Natural killer cell (primary cell): ENCODE results near the gene NPAT. TPM values are rescaled to one million over a fixed set of nuclear protein-coding genes. Genes with fewer than 3 reads are reported as not detected.
"Not testable (repeated sequence)": the region's sequence is repeated elsewhere in the genome, so short reads cannot be mapped to it uniquely, and the experiment has no call there.

Source experiments
- ATAC-seq, 3 donors: fragments of 150-1000 bp in 2 of 3; fragments of 200-7000 bp in 1 of 3; cut with Tn5 transposase; 1 replicate in 1 of 3; 2 replicates in 2 of 3; pipeline ENCODE4 v1.10.0; 2021; ENCODE audit warnings: mild to moderate bottlenecking in 2 of 3, moderate library complexity in 2 of 3
- DNase-seq, 2 donors: peaks; one replicate each; pipeline versions ENCODE4 v3.0.0 to v3.0.0-alpha.2; 2013 to 2021; ENCODE audit warnings: mixed read lengths in 1 of 2
- H3K27ac ChIP-seq: one replicate; pipeline ENCODE4 v1.5.1; 2013; ENCODE audit warnings: mild to moderate bottlenecking, low read length
- H3K27me3 ChIP-seq: one replicate; pipeline ENCODE4 v1.6.1; 2013; ENCODE audit warnings: low read length; ENCODE audit not compliant: control insufficient read depth, insufficient read depth
- H3K36me3 ChIP-seq: one replicate; pipeline ENCODE4 v1.6.1; 2013; ENCODE audit warnings: low read length; ENCODE audit not compliant: control insufficient read depth, insufficient read depth
- H3K4me1 ChIP-seq: one replicate; pipeline ENCODE4 v1.6.1; 2013; ENCODE audit warnings: low read length; ENCODE audit not compliant: control insufficient read depth, insufficient read depth
- H3K4me3 ChIP-seq: one replicate; pipeline ENCODE4 v1.5.1; 2013; ENCODE audit warnings: low read length
- H3K9me3 ChIP-seq: one replicate; pipeline ENCODE4 v1.6.1; 2013; ENCODE audit warnings: low read length; ENCODE audit not compliant: control insufficient read depth, insufficient read depth
- H3K27ac Mint-ChIP-seq, 2 donors: one replicate each; pipeline ENCODE4 v1.8.0; 2022; ENCODE audit warnings: mild to moderate bottlenecking in 2 of 2, mixed read lengths in 2 of 2, moderate library complexity in 1 of 2
- H3K27me3 Mint-ChIP-seq, 2 donors: one replicate each; pipeline ENCODE4 v1.8.0; 2022; ENCODE audit warnings: low read depth in 2 of 2, mixed read lengths in 2 of 2
- H3K36me3 Mint-ChIP-seq: one replicate; pipeline ENCODE4 v1.8.0; 2022; ENCODE audit warnings: mixed read lengths
- H3K4me1 Mint-ChIP-seq, 2 donors: one replicate each; pipeline ENCODE4 v1.8.0; 2022; ENCODE audit warnings: mixed read lengths in 2 of 2
- H3K4me3 Mint-ChIP-seq: one replicate; pipeline ENCODE4 v1.8.0; 2022; ENCODE audit warnings: mild to moderate bottlenecking, moderate library complexity, mixed read lengths
- H3K9me3 Mint-ChIP-seq, 2 donors: one replicate each; pipeline ENCODE4 v1.8.0; 2022; ENCODE audit warnings: mixed read lengths in 2 of 2
- CTCF ChIP-seq: fragments of 200-600 bp; IDR thresholded peaks from one replicate; pipeline ENCODE4 v1.8.0; 2022; ENCODE audit warnings: antibody characterized with exemption
- WGBS: methylation state at CpG from one replicate; pipeline ENCODE4 v1.1.7; 2013; ENCODE audit warnings: missing lambda C conversion rate; ENCODE audit not compliant: insufficient coverage; 5-methylcytosine and 5-hydroxymethylcytosine counted together
- intact Hi-C: fragments of 100-400 bp; cut with micrococcal nuclease; formaldehyde crosslinking; loops from one replicate; pipeline ENCODE4 v1.14.2; 2022
- total RNA-seq, 4 donors: library from RNA; stranded (reverse); fragments of 120-200 nt in 1 of 4; gene quantifications; one replicate each; pipeline versions ENCODE4 v1.2.3 to v1.2.4, GENCODE V29; 2013 to 2022

The NPAT gene
- total RNA-seq, 3 donors from 2014 or later (not counting 1 experiment from before 2014, with no cell fraction given): 34.8 to 42.6 (median 36.1) TPM

- Mint-ChIP-seq H3K4me1 (peaks cover 8 to 21% of the 10 kb centered on the region in 2 donors), H3K9me3 (no peaks in the 10 kb centered on the region), H3K36me3 (peaks cover 28% of the 10 kb centered on the region), H3K4me3 (no peak overlapping the region), H3K27ac (peak overlapping the region; percentile 37 to 63), H3K27me3 (no peaks in the 10 kb centered on the region)
- Histone ChIP-seq H3K27me3 (no peaks in the 10 kb centered on the region), H3K9me3 (no peaks in the 10 kb centered on the region), H3K36me3 (peaks cover 74% of the 10 kb centered on the region), H3K27ac (no peak overlapping the region), H3K4me3 (no peak overlapping the region), H3K4me1 (no peaks in the 10 kb centered on the region)
- TF ChIP-seq CTCF: no peak
- DNase-seq (no peak), ATAC-seq (no peak)
- intact Hi-C loops: no loop called here
Observed at GRCh38 chr11:108167624-108168023, 54.8 kb downstream of the NPAT start.

GRCh38 chr11:108162878-108163277 lies 59.6 kb downstream of the NPAT start:
- H3K4me3 ChIP-seq, H3K9me3 ChIP-seq, H3K27me3 ChIP-seq, intact Hi-C loops, H3K27ac ChIP-seq, H3K27ac Mint-ChIP-seq, H3K27me3 Mint-ChIP-seq, H3K9me3 Mint-ChIP-seq, ATAC-seq, H3K4me3 Mint-ChIP-seq, H3K4me1 ChIP-seq, DNase-seq, H3K4me1 Mint-ChIP-seq: not testable (repeated sequence)
- WGBS: 80% methylated on average over 5 of the region's 6 CpGs
- peaks cover 13% of the 10 kb centered on the region for H3K36me3 Mint-ChIP-seq
- H3K36me3 ChIP-seq: peaks cover 81% of the 10 kb centered on the region

GRCh38 chr11:108160970-108161566 lies 61.4 kb downstream of the NPAT start:
- no peak overlapping the region for H3K4me3 ChIP-seq
- H3K4me1 Mint-ChIP-seq: no peaks in the 10 kb centered on the region
- no peaks in the 10 kb centered on the region for H3K27me3 Mint-ChIP-seq
- no peaks in the 10 kb centered on the region for H3K9me3 ChIP-seq
- H3K36me3 Mint-ChIP-seq: peaks cover 7% of the 10 kb centered on the region
- peaks cover 80% of the 10 kb centered on the region for H3K36me3 ChIP-seq
- no peaks in the 10 kb centered on the region for H3K27me3 ChIP-seq
- no peaks in the 10 kb centered on the region for H3K4me1 ChIP-seq
- no peak for TF ChIP-seq CTCF
- DNase-seq (peak in 1 of 2 donors; percentile 32), ATAC-seq (no peak)
- intact Hi-C loops: no loop called here
- H3K4me3 Mint-ChIP-seq: no peak overlapping the region
- WGBS: 87% methylated on average over 4 of the region's 5 CpGs
- no peaks in the 10 kb centered on the region for H3K9me3 Mint-ChIP-seq
- no peak overlapping the region for H3K27ac ChIP-seq
- peak overlapping the region; percentile 19 to 22 for H3K27ac Mint-ChIP-seq

GRCh38 chr11:108154591-108154990 lies 67.8 kb downstream of the NPAT start:
- peak overlapping the region in 1 of 2 donors; percentile 58 for H3K27ac Mint-ChIP-seq
- ATAC-seq (no peak), DNase-seq (no peak)
- WGBS: 100% methylated on average over 1 of the region's 2 CpGs
- no peaks in the 10 kb centered on the region for H3K4me1 ChIP-seq
- H3K27me3 Mint-ChIP-seq: no peaks in the 10 kb centered on the region
- peaks cover 0 to 5% of the 10 kb centered on the region in 2 donors for H3K4me1 Mint-ChIP-seq
- H3K36me3 ChIP-seq: peaks cover 80% of the 10 kb centered on the region
- intact Hi-C loops: no loop called here
- H3K9me3 Mint-ChIP-seq: no peaks in the 10 kb centered on the region
- H3K4me3 ChIP-seq: no peak overlapping the region
- peaks cover 23% of the 10 kb centered on the region for H3K36me3 Mint-ChIP-seq
- no peak overlapping the region for H3K4me3 Mint-ChIP-seq
- H3K27ac ChIP-seq: no peak overlapping the region
- H3K27me3 ChIP-seq: no peaks in the 10 kb centered on the region
- no peaks in the 10 kb centered on the region for H3K9me3 ChIP-seq
- TF ChIP-seq CTCF: no peak
